ENCODE results near the gene TRAF3IP1. TPM values are rescaled to one million over a fixed set of nuclear protein-coding genes. Genes with fewer than 3 reads are reported as not detected.

Gene TRAF3IP1
- polyA plus RNA-seq, 3 donors = 1.2 to 1.5 (median 1.5) TPM

DNA sequence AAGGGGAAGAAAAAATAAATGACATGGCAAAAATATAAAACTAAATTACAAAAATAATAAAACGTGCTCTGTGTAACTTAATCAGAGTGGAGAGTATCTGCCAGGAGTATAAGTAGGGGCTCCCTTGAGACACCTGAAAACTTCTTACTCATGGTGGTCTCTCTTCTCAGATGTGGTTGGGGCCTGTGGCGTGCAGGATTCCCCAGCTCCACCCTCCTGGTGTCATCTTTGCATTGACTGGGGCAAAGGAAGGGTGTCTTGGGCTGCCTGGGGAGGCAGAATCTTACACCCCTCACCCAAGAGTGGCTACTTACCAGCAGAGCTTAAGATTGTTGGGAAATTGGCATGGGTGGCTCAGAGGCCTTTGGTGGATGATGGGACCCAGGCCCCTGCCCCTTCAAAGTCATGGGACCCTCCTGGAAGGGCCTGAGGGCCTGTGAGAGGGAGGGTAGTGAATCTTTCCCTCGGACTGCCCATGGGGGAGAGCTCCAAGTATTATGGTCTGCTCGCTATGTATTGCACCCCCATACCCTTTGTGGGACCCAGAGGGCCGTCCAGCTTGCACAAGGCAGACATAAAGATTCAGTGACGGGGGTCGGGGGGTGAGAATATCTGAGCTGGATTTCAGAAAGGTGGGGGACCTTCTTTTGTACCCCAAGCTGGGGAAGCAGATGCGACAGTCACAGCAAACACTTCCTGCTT lies 6.9 kb upstream of the TRAF3IP1 start:
- Mint-ChIP-seq H3K4me1 (no peaks in the 10 kb centered on the region), H3K9me3 (peaks cover 2 to 10% (median 4%) of the 10 kb centered on the region in 7 donors), H3K27me3 (ENCODE audit: low read depth in 3 of 3) (peaks cover 11 to 29% (median 16%) of the 10 kb centered on the region in 3 donors), H3K27ac (no peak overlapping the region), H3K4me3 (no peak overlapping the region), H3K36me3 (no peaks in the 10 kb centered on the region)
- WGBS (ENCODE audit: insufficient coverage) = 91% methylated on average over 4 of the region's 8 CpGs
- H3K36me3 ChIP-seq (replicated peaks in 1 of 2; ENCODE audit: control insufficient read depth in 1 of 2, insufficient read depth in 2 of 2, low read length in 2 of 2) = no peaks in the 10 kb centered on the region
- DNase-seq = no peak
- H3K4me3 ChIP-seq (replicated peaks in 1 of 3; ENCODE audit: low read depth in 2 of 3, low read length in 3 of 3) = no peak overlapping the region
- peaks cover 0 to 2% of the 10 kb centered on the region in 2 donors for H3K27me3 ChIP-seq (ENCODE audit: control insufficient read depth in 2 of 2, insufficient read depth in 2 of 2, low read length in 2 of 2)
- no peak overlapping the region for H3K27ac ChIP-seq (ENCODE audit: low read depth in 1 of 2, low read length in 2 of 2)
- TF ChIP-seq, protein P1, sequence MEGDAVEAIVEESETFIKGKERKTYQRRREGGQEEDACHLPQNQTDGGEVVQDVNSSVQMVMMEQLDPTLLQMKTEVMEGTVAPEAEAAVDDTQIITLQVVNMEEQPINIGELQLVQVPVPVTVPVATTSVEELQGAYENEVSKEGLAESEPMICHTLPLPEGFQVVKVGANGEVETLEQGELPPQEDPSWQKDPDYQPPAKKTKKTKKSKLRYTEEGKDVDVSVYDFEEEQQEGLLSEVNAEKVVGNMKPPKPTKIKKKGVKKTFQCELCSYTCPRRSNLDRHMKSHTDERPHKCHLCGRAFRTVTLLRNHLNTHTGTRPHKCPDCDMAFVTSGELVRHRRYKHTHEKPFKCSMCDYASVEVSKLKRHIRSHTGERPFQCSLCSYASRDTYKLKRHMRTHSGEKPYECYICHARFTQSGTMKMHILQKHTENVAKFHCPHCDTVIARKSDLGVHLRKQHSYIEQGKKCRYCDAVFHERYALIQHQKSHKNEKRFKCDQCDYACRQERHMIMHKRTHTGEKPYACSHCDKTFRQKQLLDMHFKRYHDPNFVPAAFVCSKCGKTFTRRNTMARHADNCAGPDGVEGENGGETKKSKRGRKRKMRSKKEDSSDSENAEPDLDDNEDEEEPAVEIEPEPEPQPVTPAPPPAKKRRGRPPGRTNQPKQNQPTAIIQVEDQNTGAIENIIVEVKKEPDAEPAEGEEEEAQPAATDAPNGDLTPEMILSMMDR (IDR thresholded peaks at IDR 0.05) = no peak
- no peaks in the 10 kb centered on the region for H4K20me1 ChIP-seq (ENCODE audit: insufficient read depth, low read length)
- intact Hi-C loops (cut with micrococcal nuclease) = no loop called here
- H3K9ac ChIP-seq (ENCODE audit: insufficient read depth, low read length, poor library complexity, severe bottlenecking) = no peak overlapping the region
- H3K4me2 ChIP-seq (replicated peaks; ENCODE audit: extremely low read depth, low read length, poor library complexity, severe bottlenecking) = no peak overlapping the region
- no peaks in the 10 kb centered on the region for H3K79me2 ChIP-seq (ENCODE audit: insufficient read depth, low read length)
- no peaks in the 10 kb centered on the region for H3K9me3 ChIP-seq (replicated peaks in 1 of 2; ENCODE audit: control insufficient read depth in 1 of 2, insufficient read depth in 1 of 2, low read length in 2 of 2)
- no peak overlapping the region for H2AFZ ChIP-seq (ENCODE audit: insufficient read depth, low read depth, low read length, poor library complexity, severe bottlenecking)
- no peaks in the 10 kb centered on the region for H3K4me1 ChIP-seq (ENCODE audit: control insufficient read depth in 1 of 2, insufficient read depth in 2 of 2, low read length in 2 of 2)

DNA sequence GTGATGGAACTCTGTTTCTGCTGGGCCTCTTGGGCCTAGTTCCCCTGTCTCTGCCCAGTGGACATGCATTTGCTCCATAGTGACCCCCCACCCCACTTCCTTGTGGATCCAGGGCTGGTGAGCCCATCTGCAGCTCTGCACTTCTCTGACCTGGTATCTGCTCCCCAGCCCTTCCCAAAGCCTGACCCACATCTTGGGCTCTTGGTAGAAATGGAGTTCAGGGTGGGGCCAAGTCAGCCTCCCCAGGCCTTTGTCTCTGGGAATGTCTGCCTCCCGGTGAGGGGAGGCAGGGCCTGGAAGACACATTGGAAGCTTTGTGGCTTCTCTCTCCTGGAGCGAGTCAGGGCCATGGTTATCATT lies 6.3 kb upstream of the TRAF3IP1 start:
- no peaks in the 10 kb centered on the region for H3K4me1 Mint-ChIP-seq
- H3K4me2 ChIP-seq (replicated peaks; ENCODE audit: extremely low read depth, low read length, poor library complexity, severe bottlenecking) = no peak overlapping the region
- intact Hi-C loops (cut with micrococcal nuclease) = no loop called here
- peaks cover 3 to 13% (median 5%) of the 10 kb centered on the region in 7 donors for H3K9me3 Mint-ChIP-seq
- peaks cover 12 to 35% (median 21%) of the 10 kb centered on the region in 3 donors for H3K27me3 Mint-ChIP-seq (ENCODE audit: low read depth in 3 of 3)
- H4K20me1 ChIP-seq (ENCODE audit: insufficient read depth, low read length) = no peaks in the 10 kb centered on the region
- H3K27me3 ChIP-seq (ENCODE audit: control insufficient read depth in 2 of 2, insufficient read depth in 2 of 2, low read length in 2 of 2) = peaks cover 0 to 4% of the 10 kb centered on the region in 2 donors
- WGBS (ENCODE audit: insufficient coverage) = 20% methylated on average over 1 of the region's 2 CpGs
- no peak overlapping the region for H3K27ac Mint-ChIP-seq
- no peak overlapping the region for H3K27ac ChIP-seq (ENCODE audit: low read depth in 1 of 2, low read length in 2 of 2)
- H3K4me3 ChIP-seq (replicated peaks in 1 of 3; ENCODE audit: low read depth in 2 of 3, low read length in 3 of 3) = no peak overlapping the region
- H3K9me3 ChIP-seq (replicated peaks in 1 of 2; ENCODE audit: control insufficient read depth in 1 of 2, insufficient read depth in 1 of 2, low read length in 2 of 2) = no peaks in the 10 kb centered on the region
- H3K4me3 Mint-ChIP-seq = no peak overlapping the region
- no peaks in the 10 kb centered on the region for H3K36me3 ChIP-seq (replicated peaks in 1 of 2; ENCODE audit: control insufficient read depth in 1 of 2, insufficient read depth in 2 of 2, low read length in 2 of 2)
- no peak for DNase-seq
- no peak overlapping the region for H3K9ac ChIP-seq (ENCODE audit: insufficient read depth, low read length, poor library complexity, severe bottlenecking)
- H3K4me1 ChIP-seq (ENCODE audit: control insufficient read depth in 1 of 2, insufficient read depth in 2 of 2, low read length in 2 of 2) = no peaks in the 10 kb centered on the region
- TF ChIP-seq, protein P1 (IDR thresholded peaks at IDR 0.05) = no peak
- H3K36me3 Mint-ChIP-seq = no peaks in the 10 kb centered on the region
- H2AFZ ChIP-seq (ENCODE audit: insufficient read depth, low read depth, low read length, poor library complexity, severe bottlenecking) = no peak overlapping the region
- no peaks in the 10 kb centered on the region for H3K79me2 ChIP-seq (ENCODE audit: insufficient read depth, low read length)

Data from CD14-positive monocyte (primary cell).